GM12878 (cell line): ENCODE data around the gene RPL18. TPM values are rescaled to one million over a fixed set of nuclear protein-coding genes. Genes with fewer than 3 reads are reported as not detected.

Experiments
- ATAC-seq: fragments of 200-7000 bp; cut with Tn5 transposase; 3 replicates; pipeline ENCODE4 v1.9.1; 2020; ENCODE audit warnings: mild to moderate bottlenecking, moderate library complexity
- BruUV-seq: library from RNA; stranded (reverse); fragments of 400-500 nt; replicated peaks from 2 replicates; lab custom pipeline; 2021; lab: Mats Ljungman, UMichigan
- CTCF ChIA-PET: fragments of 300-600 bp; sonication (Branson Sonifier 250); formaldehyde crosslinking; extraction: SDS; loops from one replicate; lab custom pipeline; 2021; ENCODE audit warnings: inconsistent platforms; lab: Yijun Ruan, JAX
- POLR2A ChIA-PET: fragments of 350-600 bp; formaldehyde crosslinking; extraction: SDS; loops from one replicate; lab custom pipeline; 2021; ENCODE audit warnings: inconsistent platforms; lab: Charles Lee
- RAD21 ChIA-PET: fragments of 300-600 bp; sonication (Branson Sonifier 250); formaldehyde crosslinking; loops from one replicate; lab custom pipeline; 2023; ENCODE audit warnings: antibody characterized with exemption; ENCODE audit not compliant: unreplicated experiment; lab: Charles Lee
- SMC1A ChIA-PET: fragments of 300-600 bp; sonication (Branson Sonifier 250); formaldehyde crosslinking; loops from one replicate; lab custom pipeline; 2023; ENCODE audit not compliant: unreplicated experiment, uncharacterized antibody; lab: Charles Lee
- DNase-seq: peaks from one replicate; pipeline ENCODE4 v3.0.0-alpha.2; 2011; ENCODE audit warnings: low read depth, low spot score
- FAIRE-seq: peaks from 3 replicates; lab custom pipeline; 2011; peaks lifted over from hg19 to GRCh38; lab: Jason Lieb, UNC
- H2AFZ ChIP-seq: 2 replicates; pipeline ENCODE4 v1.6.0; 2011; ENCODE audit warnings: low read depth, low read length, control low read depth; ENCODE audit not compliant: control insufficient read depth
- H3K27ac ChIP-seq: 2 replicates; pipeline ENCODE4 v1.5.1; 2011; ENCODE audit warnings: control low read depth; ENCODE audit not compliant: control insufficient read depth, insufficient read depth
- H3K27me3 ChIP-seq, 2 experiments: replicated peaks in 1 of 2; 2 replicates each; pipeline versions ENCODE4 v1.6.0 to v1.6.1; 2011; ENCODE audit warnings: low read length in 1 of 2; ENCODE audit not compliant: control insufficient read depth in 2 of 2, insufficient read depth in 2 of 2
- H3K36me3 ChIP-seq, 2 experiments: 2 replicates each; pipeline ENCODE4 v1.5.1; 2011; ENCODE audit warnings: low read length in 1 of 2; ENCODE audit not compliant: control insufficient read depth in 2 of 2, insufficient read depth in 2 of 2
- H3K4me1 ChIP-seq: 2 replicates; pipeline ENCODE4 v1.6.1; 2011; ENCODE audit warnings: mild to moderate bottlenecking, low read length, moderate library complexity, mixed read lengths; ENCODE audit not compliant: control insufficient read depth, insufficient read depth
- H3K4me2 ChIP-seq: 2 replicates; pipeline ENCODE4 v1.6.0; 2011; ENCODE audit warnings: control low read depth; ENCODE audit not compliant: control insufficient read depth, insufficient read depth
- H3K4me3 ChIP-seq: fragments of 200-600 bp; sonication (generic); 2 replicates; pipeline ENCODE4 v1.5.1; 2016
- H3K79me2 ChIP-seq: 2 replicates; pipeline ENCODE4 v1.6.0; 2011; ENCODE audit warnings: low read length; ENCODE audit not compliant: control insufficient read depth, insufficient read depth
- H3K9ac ChIP-seq: 2 replicates; pipeline ENCODE4 v1.8.0; 2011; ENCODE audit warnings: low read length, control low read depth, mixed read lengths; ENCODE audit not compliant: control insufficient read depth, insufficient read depth
- H3K9me3 ChIP-seq: replicated peaks from 3 replicates; pipeline ENCODE4 v1.5.1; 2011; ENCODE audit warnings: mild to moderate bottlenecking, low read length; ENCODE audit not compliant: control insufficient read depth, insufficient read depth
- H4K20me1 ChIP-seq: 2 replicates; pipeline ENCODE4 v1.6.0; 2011; ENCODE audit not compliant: control insufficient read depth, insufficient read depth
- BRCA1 ChIP-seq: IDR thresholded peaks from 2 replicates; pipeline ENCODE4 v1.6.1; 2011; ENCODE audit warnings: low read depth, low read length, improper control_type of control experiment
- E4F1 ChIP-seq: fragments of 450-650 bp; IDR thresholded peaks from 2 replicates; pipeline ENCODE4 v1.6.1; 2018; ENCODE audit warnings: borderline replicate concordance, mild to moderate bottlenecking; ENCODE audit not compliant: partially characterized antibody
- HDAC2 ChIP-seq: fragments of 200-600 bp; sonication (generic); IDR thresholded peaks from 2 replicates; pipeline ENCODE4 v1.6.1; 2017
- NFYA ChIP-seq: IDR thresholded peaks from 2 replicates; pipeline ENCODE4 v1.6.1; 2011; ENCODE audit warnings: low read depth, mild to moderate bottlenecking, low read length, improper control_type of control experiment, borderline replicate concordance
- PAX5 ChIP-seq: IDR thresholded peaks from 2 replicates; pipeline ENCODE4 v1.6.1; 2011; ENCODE audit warnings: low read depth, low read length, borderline replicate concordance
- POLR2AphosphoS5 ChIP-seq: IDR thresholded peaks from 2 replicates; pipeline ENCODE4 v1.6.1; 2011; ENCODE audit warnings: mild to moderate bottlenecking, low read length, inconsistent platforms
- RELB ChIP-seq: fragments of 450-650 bp; IDR thresholded peaks from 2 replicates; pipeline ENCODE4 v1.6.1; 2017; ENCODE audit warnings: low read depth, mild to moderate bottlenecking, moderate library complexity
- REST ChIP-seq: IDR thresholded peaks from 2 replicates; pipeline ENCODE4 v1.6.1; 2012; ENCODE audit warnings: mild to moderate bottlenecking, low read depth, low read length
- SUZ12 ChIP-seq: fragments of 200-600 bp; sonication (generic); IDR thresholded peaks from one replicate; pipeline ENCODE4 v1.6.1; 2018; ENCODE audit warnings: antibody characterized with exemption, mild to moderate bottlenecking; ENCODE audit not compliant: unreplicated experiment
- YBX1 ChIP-seq: fragments of 450-650 bp; IDR thresholded peaks from 2 replicates; pipeline ENCODE4 v1.6.1; 2016; ENCODE audit warnings: antibody characterized with exemption
- ZBTB40 ChIP-seq: fragments of 450-650 bp; IDR thresholded peaks from 2 replicates; pipeline ENCODE4 v1.6.1; 2016; ENCODE audit warnings: mild to moderate bottlenecking, moderate library complexity, borderline replicate concordance
- ZNF622 ChIP-seq: fragments of 450-650 bp; IDR thresholded peaks from 2 replicates; pipeline ENCODE4 v1.6.1; 2017; ENCODE audit warnings: mild to moderate bottlenecking, inconsistent platforms
- WGBS: methylation state at CpG from one replicate; pipeline ENCODE4 v1.1.6; 2016; ENCODE audit warnings: low lambda C conversion rate; ENCODE audit not compliant: insufficient replicate concordance, insufficient coverage; ENCODE audit errors: missing lambda C conversion rate; 5-methylcytosine and 5-hydroxymethylcytosine counted together
- in situ Hi-C: fragments of 300-500 bp; cut with MboI; formaldehyde crosslinking; loops from 9 replicates; pipeline ENCODE4 v1.14.3; 2018; ENCODE audit warnings: mixed read lengths
- intact Hi-C: fragments of 100-400 bp; cut with micrococcal nuclease; formaldehyde crosslinking; loops from one replicate; pipeline ENCODE4 v1.14.2; 2022; ENCODE audit not compliant: unreplicated experiment
- polyA plus RNA-seq, 11 experiments: library from polyadenylated mRNA; depleted of rRNA in 4 of 11; unstranded in 6 of 11; stranded (reverse) in 5 of 11; fragments of >200 nt; fragmentation: Nextera tagmentation in 4 of 11; fragmentation: Illumina TruSeq in 1 of 11; extraction: Ambion mirVana in 4 of 11; extraction: Trizol in 1 of 11; gene quantifications; 1 replicate in 1 of 11; 2 replicates in 10 of 11; pipeline versions ENCODE4 v1.2.1 to v1.2.3, GENCODE V29; 2011 to 2016; ENCODE audit warnings: inconsistent platforms in 2 of 11, missing spikeins in 2 of 11, low read depth in 1 of 11
- total RNA-seq, 4 experiments: library from RNA; depleted of rRNA in 3 of 4; stranded (reverse); fragments of >200 nt in 3 of 4; fragmentation: Illumina TruSeq in 1 of 4; extraction: Trizol in 1 of 4; gene quantifications; 2 replicates each; pipeline versions ENCODE4 v1.2.1 to v1.2.3, GENCODE V29; 2013 to 2021

The RPL18 gene
- total and polyA plus RNA-seq, 10 of the 15 experiments (the other 5 are each of a cell fraction or from before 2014, with no cell fraction given) = 393 to 4,267 (median 2,019) TPM

- Histone ChIP-seq H4K20me1 (no peaks in the 10 kb centered on the region), H3K9me3 (no peaks in the 10 kb centered on the region), H3K4me1 (peaks cover under 1% of the 10 kb centered on the region; the same call in 1 of the 2 replicates), H3K4me3 (no peak overlapping the region)
- WGBS = 32% methylated on average over 3 of the region's 3 CpGs
- no peak for ATAC-seq
- SMC1A ChIA-PET = no interaction called here
- TF ChIP-seq POLR2AphosphoS5 (no peak), RELB (no peak), ZNF622 (no peak), BRCA1 (no peak), HDAC2 (no peak), ZBTB40 (no peak), YBX1 (no peak), NFYA (no peak), SUZ12 (no peak), E4F1 (no peak), REST (no peak), PAX5 (no peak)
- TF ChIP-seq, all 136 proteins: peak for 0
- FAIRE-seq (no peak), DNase-seq (no peak)
- Histone ChIP-seq H3K27me3 (no peaks in the 10 kb centered on the region), H3K27ac (no peak overlapping the region), H3K36me3 (no peaks in the 10 kb centered on the region), H3K9ac (no peak overlapping the region), H3K79me2 (no peaks in the 10 kb centered on the region), H2AFZ (no peak overlapping the region), H3K4me2 (no peak overlapping the region)
- ChIA-PET POLR2A (interaction anchor here (0.7 kb wide), 1 partner anchor 746 kb away, joined by 3 read pairs; no protein-coding TSS in a partner anchor), CTCF (interaction anchor here (0.6 kb wide), 1 partner anchor 96 kb away, joined by 3 read pairs; no protein-coding TSS in a partner anchor), RAD21 (no interaction called here)
- intact Hi-C loops = no loop called here
- in situ Hi-C loops = no loop called here
- BruUV-seq = no TSS peak
Observed at GRCh38 chr19:48578891-48579290, 40.1 kb downstream of the RPL18 start.
